GM12872 (cell line): ENCODE measurements around the gene CD209.

Source experiments
- CTCF ChIP-seq: IDR thresholded peaks from 3 replicates; pipeline ENCODE4 v1.5.1; 2011; ENCODE audit warnings: low read depth, mild to moderate bottlenecking, low read length, moderate library complexity; ENCODE audit not compliant: insufficient read depth

Gene CD209

GRCh38 chr19:7706955-7707456 lies 40.3 kb downstream of the CD209 start:
- no peak for TF ChIP-seq CTCF

- TF ChIP-seq CTCF, result no peak
These were observed 41.0 kb downstream of the CD209 start for GRCh38 chr19:7706188-7706954.

GRCh38 chr19:7705387-7706187 lies 41.7 kb downstream of the CD209 start:
- TF ChIP-seq CTCF, result no peak

DNA sequence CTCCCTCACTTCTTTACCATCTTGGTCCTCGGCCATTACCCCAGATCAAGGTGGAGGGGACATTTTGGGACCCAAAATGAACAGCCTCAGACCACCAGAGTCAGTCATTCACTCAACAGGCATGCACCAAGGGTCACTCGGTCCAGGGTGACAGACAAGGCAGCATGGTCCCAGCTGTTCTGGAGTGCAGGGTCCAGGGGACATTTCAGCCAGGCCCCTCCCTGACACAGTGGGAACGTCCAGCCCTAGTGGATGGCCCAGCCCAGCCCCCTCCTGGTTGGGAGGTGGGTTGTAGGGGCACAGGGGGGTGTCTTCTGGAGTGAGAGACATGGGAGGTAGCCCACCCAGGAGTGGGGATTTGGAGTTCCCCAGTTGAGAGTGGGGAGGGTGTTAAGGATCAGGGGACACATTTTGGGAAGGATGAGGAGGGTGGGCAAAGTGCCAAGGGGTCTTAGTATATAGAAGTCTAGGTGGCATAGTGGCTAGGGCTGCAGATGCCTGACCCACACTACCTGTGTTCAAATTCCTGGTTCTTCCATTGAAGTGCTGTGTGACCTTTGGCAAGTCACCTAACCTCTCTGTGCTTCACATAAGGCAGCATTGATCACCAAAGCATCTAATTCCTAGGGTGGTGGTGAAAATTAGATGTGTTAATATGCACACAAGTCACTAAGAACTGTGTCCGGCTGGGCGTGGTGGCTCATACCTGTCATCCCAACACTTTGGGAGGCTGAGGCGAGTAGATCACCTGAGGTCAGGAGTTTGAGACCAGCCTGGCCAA lies 42.9 kb downstream of the CD209 start:
- no peak for TF ChIP-seq CTCF

- TF ChIP-seq CTCF, result no peak
These were observed 44.0 kb downstream of the CD209 start for GRCh38 chr19:7703332-7703731.

DNA sequence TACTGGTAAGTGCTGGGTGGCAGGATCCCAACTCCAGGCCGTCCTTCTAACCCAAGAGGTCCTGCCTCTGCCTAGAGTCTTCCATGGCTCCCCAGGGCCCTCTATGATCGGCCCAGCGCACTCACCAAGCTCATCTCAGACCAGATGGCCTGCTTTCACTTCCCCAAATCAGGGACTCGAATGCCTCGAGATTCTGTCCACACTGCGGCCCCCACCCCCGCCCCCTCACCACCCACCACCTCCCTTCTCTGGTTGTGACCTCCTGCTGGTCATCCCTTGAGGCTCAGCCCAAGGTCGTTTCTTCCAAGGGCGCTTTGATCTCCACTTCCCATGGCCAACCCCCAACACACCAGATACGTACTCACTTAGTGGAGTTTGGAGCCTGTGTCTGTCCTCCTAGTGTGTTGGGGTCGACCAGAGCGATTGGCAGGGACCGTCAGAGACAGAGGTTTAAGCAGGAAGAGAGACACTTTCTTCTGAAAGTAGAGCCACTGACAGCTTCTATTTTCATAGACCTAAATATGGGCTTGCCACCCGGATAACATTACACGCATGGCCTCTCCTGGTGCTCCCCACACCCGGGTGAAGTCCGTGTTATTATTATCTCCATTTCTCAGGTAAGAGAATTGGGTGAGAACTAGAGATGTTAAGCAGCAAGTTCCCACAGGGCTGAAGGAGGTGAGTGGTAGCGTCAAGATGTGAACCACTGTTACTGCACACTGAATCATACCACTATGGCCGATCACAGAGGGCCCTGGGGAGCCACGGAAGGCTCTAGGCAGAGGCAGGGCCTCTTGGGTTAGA lies 45.5 kb downstream of the CD209 start, which contains the start of gene FCER2:
Gene FCER2 (minus strand): TSS at position 478 of the 804 bp plus-strand sequence. CDS start 2,371 bp downstream, outside the sequence.
- 0 out of 3 replicates have a peak, but pooled peaks have one; percentile 7 for TF ChIP-seq CTCF
